EH (cell line): ENCODE results near the gene LCMT1.
"Not testable (repeated sequence)": the region's sequence is repeated elsewhere in the genome, so short reads cannot be mapped to it uniquely, and the experiment has no call there.

ENCODE experiments used
- DNase-seq: peaks from one replicate; pipeline ENCODE4 v3.0.0-alpha.2; 2015; ENCODE audit warnings: low read depth

Gene LCMT1

DNA sequence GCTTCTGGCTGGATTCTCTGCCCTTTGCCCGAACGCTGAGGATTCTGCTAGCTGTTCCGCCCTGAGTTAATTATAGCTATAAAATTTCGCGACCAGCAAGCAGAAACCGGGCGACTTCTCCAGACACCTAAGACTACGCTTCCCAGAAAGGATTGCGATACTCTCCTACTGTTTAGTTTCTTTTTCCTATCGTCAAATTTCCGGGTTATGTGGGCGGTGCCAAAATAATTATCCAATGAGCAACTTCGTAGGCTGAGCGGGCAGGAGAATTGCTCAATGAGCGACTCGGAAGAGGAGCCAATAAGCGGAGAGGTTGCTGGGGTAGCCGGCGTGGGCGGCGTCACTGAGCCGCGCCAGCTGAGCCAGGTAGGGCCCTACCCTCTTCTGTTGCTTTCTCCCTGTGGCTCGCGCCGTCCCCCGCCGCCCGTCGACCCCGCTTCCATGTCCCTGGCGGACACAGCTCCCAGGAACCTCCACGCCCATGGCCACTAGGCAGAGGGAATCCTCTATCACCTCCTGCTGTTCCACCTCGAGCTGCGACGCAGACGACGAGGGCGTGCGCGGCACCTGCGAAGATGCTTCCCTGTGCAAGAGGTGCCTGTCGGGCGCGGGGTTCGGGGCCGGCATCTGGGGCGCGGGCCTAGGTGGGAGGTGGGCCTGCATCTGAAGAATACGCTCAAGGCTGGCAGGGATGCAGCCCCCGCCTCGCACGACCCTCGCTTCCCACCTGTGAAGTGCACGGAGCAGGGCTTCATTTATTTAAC lies at the start of gene LCMT1:
TSS of gene LCMT1 (plus strand) at position 340 of the 764 bp plus-strand sequence. CDS start at position 482, 142 bp downstream.
- peak; percentile 99 for DNase-seq

DNA sequence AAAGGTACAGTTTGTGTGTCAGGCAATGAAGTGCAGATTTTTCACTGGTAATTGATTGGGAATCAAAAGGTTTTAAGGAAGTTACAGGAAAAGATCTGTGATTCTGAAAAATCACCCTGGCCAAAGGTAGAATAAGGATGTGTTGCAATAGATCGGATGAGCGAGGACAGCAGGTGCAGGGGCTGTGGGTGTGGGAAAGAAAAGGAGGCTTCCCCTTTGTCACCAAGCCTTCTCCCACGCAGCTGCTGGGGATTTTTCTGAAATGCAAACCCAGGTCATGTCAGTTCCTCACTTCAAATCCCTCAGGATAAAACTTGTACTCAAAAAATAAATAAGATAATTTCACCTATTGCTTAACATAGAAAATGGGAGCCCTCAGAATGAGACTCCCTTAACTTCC lies 48.4 kb upstream of the LCMT1 start:
- no peak for DNase-seq

DNA sequence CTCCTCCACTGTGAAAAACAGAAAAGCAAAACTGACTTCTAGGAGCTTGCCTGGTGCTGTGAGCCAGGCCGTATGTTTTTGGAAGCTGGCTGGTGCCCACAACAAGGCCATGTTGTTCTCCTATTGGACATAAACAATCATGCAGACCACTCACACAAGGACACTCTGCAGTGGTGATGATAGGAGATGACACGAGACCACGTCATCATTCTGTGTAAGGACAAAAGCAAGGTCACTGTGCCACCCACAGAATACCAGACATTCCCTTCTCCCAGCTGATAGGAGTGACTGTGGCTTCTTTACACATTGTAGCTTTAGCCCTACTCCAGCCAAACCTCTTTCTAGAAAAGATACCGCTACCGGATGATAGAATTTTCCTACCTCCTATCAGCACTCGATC lies 47.7 kb upstream of the LCMT1 start:
- peak; percentile 69 for DNase-seq

DNA sequence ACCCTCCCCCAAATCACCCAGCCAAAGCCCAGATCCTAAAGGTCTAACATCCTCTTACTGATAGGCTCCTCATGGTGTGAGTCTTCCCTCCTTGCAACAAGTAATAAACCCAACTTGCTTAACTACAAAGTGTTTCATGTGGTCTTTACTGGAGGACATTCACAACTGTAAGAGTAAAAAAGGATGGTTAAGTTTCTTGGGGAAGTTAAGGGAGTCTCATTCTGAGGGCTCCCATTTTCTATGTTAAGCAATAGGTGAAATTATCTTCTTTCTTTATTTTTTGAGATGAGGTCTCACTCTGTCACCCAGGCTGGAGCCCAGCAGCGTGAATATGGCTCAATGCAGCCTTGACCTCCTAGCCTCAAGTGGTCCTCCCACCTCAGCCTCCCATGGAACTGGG lies 47.3 kb upstream of the LCMT1 start:
- DNase-seq, result not testable (repeated sequence)

DNA sequence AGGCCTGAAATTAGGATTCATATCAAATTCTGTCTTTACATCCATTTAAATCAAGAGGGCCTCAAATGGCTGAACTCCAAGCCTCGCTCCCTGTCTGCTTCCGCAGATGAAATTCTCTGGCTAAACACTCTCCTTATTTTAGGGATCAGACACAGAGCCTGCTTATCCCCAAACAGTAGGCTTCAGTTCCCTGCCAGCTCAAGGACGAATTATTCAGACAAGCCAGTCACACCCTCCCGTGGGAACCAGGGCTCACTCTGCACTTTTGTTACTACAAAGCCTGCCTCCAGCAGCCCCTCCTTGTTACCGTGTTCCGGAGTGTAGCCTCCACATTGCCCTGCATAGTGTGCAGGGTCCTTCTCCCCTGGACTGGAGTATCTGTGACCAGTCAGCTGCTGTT lies 46.6 kb upstream of the LCMT1 start:
- DNase-seq, result no peak

DNA sequence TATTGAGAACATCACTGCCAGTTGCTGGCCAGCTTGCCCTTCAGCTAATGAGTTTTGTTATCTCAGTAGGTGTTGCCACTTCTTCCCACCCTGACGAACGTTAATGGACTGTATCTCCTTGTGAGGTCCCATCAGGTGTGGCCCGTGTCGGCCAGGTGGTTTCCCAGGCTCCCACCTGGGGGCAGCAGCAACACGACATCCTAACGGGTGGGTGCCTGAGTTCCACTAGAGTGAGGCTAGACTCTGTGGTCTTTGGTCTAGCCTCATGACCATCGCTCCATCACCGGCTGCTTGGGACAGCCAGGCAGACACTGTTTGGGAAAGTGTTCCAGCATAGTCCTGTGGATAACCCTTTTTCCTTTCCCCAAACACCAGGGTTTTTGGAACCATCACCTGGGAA lies 45.6 kb upstream of the LCMT1 start:
- DNase-seq, result no peak

DNA sequence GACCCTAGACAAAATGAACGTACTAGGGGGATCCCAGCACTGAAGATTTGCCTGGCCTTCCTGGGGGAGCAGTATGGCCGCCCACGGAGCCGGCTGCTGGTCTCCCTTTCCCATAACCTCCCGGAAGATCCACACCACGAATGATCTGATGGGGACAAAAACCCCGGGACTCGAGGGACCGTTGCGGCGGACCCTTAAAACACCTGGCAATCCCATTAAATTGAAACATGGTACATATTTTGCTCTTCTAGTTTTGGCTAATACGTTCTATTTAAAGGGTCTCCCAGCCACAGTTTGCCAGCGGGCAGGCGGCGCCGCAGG lies 45.2 kb upstream of the LCMT1 start:
- no peak for DNase-seq

DNA sequence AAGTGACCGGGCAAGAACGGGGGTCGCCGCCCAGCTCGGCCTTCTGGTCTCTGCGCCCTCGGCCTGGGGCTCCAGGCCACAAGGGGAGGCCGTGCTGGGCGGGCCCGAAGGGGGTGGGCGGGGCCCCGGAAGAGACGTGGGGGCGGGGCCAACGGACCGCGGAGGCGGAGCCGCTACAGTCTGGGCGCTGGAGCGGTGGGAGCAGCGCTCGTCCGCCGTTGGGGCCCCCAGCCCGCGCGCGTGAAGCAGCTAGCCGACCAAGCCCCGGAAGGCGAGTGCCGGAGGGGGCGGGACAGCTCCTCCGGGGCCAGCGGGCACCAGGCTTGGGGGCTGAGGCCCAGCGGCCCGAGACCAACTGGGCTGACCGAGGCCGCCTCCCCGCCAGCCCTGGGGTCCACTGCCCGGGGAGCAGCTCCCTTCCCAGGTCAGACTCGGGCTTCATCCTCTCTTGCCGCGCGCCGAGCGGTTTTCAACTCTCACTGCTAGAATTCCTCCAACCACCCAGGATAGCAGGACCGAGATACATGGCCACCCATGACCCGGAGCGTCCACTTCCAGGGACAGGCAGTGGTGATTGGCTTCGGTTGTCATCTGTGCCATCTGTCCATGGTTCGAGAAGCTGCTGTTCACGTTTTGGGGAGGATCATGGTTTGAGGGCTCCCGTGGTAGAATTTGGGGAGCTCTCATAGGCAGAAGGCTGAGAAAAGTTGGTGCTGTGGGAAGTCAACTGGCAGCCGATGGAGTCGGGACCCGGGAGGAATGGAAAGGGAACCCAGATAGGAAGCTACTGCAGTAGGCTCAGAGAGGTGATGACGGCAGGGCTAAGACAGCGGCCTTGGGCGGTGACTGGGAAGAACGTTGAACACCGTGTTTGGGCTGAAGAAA lies 44.6 kb upstream of the LCMT1 start:
- peak; percentile 77 for DNase-seq

DNA sequence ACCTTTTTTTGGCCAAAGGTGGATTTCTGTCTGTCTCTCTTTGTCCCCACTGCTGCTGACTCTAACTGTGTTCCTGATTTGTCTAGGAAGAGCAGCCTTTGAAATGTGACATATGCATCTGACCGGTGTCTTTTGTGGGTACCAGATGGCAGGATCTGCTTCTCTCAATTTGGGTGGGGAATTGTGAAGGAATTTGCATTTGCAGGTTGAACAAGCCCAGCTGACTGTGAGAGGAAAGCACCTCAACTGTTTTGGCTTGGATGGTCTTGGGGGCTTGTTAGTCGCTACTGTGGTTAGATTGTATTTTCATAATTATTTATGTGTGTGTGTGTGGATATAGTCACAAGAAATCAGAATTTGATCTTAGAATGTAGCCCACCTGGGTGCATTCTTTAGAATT lies 37.7 kb upstream of the LCMT1 start:
- no peak for DNase-seq

DNA sequence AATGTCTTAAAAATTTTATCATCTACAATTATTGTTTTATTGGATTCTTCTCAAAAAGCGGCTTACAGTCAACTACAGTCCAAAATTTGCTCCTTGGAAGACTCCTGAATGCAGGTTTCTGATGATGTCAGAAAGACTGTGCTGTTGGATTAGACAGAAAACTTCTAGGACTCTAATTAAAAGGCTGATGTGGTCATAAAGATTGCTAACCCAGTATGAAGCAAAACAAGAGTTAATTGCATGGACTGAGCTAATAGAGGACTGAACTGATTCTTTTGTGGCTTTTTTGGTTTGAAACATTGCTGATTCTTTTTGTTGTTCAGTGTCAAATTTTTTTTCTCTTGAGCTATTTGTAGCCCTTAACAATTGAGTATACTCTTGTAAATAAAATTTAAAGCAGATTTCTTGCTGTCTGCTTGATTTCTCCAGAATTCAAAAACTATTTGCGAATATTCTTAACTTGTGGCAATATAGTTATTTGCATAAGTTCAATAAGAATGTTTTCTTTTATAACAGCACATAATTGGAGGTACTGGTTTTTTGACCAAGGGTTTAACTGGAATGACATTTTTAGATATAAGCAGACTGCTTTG lies 33.1 kb upstream of the LCMT1 start:
- DNase-seq, result no peak

DNA sequence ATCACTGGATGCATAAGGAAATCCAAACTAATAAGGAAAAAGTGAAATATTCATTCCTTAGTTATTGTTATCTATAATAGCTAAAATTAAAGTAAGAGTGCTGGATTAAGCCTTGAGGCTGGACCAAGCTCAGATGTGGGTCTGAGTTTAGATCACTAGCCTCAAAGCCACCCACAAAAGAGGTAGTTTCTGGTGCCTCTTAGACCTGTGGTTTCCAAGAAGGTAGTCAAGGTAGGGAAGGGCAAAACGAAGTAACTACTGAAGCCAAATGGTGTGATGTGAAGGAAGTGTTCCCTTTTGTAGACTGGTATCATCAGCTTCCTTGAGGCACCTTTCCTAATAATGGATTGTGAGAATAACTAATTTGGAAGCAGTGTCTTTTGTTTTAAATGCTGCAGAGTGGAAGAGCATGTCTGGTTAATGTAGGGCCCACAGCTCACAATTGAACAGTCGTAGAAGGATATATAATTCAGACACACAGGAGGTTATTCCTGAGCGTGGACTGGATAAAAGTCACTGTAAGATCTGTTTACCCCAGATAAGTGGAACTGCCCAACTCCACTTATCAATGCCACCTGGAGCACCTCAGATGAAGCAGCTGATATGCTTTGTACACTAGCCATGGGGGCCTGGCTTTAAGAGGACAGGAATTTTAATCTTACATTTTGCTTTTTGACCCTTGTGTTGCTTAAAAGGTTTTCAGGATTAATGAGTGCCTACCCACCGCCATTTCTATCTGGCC lies 31.7 kb upstream of the LCMT1 start:
- DNase-seq, result no peak

DNA sequence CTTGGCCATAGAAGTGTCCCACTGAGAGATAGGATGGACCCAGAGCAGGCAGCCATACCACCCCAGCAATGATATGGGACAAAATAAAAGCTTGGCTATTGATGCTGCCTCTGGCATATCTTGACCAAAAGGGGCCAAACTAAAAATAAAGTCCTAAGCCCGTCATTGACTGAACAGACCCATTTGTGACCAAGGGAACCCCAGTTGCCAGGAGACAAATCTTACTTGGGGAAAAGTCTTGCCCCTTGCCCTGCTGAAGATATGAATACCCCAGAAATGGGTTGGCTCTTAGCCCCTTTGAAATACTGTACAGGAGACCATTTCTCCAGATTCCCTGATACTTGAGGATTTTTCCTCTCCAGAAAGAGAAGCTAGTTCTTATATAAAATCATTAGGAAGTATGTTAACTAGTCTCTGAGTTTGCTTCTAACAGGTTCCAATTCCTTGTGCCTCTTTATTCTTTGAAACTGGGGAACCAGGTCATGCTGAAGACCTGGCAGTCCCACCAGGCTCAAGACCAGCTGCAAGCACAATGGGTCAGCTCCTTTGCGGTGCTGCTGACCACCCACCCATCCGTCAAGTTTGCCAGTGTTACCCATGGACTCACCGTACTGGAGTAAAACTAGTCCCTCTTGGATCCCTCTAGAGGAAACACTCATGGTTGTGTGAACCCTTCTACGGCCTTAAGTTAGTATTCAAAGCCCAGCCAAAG lies 31.0 kb upstream of the LCMT1 start:
- DNase-seq, result no peak

DNA sequence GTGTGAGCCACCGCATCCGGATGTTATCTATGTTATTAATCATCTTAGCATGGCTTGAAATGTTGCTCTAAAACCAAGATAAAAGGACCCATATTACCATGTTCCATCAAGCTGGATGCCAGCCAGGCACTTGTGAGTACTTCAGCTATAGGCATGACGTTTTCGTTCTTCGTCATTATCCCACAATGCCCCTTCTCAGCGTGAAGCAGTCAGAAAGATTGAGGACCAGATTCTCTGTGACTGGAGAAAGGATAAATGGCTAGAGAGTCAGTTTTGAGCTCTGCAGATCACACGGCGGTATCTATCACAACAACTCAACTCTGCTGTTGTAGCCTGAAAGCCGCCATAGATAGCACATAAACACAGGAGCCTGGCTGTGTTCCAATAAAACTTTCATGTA lies 29.8 kb upstream of the LCMT1 start:
- no peak for DNase-seq

DNA sequence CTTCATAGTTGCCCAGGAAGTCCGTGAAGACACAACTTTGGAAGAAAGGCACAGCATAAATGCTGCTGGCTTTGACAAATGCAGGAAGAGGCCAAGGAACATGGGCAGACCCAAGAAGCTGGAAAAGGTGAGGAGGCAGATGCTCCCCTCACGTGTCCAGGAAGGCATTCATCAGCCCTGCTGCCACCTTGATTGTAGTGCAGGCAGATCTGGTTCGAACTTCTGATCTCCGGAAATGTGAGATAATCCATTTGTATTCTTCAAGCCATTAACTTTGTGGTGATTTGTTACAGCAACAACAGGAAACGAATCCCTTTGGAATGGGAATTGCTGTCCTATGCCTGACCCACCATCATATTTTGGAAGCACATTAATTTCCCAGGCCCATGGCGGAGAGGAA lies 28.5 kb upstream of the LCMT1 start:
- DNase-seq, result no peak

DNA sequence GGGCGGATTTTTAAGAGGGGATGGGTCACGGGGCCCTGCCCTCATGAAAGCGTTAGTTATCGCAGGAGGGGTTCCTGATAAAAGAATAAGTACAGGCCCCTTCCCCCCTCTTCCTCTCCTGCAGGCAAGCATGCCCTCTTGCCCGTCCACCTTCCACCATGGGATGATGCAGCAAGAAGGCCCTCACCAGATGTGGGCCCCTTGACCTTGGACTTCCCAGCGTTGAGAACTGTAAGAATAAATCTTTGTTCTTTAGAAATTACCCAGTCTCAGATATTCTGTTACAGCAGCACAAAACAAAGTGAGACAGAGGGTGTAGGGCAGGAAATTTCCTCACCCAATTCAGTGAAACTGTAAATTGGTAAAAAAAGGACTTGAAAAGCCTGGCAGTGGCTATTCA lies 27.8 kb upstream of the LCMT1 start:
- DNase-seq, result no peak

DNA sequence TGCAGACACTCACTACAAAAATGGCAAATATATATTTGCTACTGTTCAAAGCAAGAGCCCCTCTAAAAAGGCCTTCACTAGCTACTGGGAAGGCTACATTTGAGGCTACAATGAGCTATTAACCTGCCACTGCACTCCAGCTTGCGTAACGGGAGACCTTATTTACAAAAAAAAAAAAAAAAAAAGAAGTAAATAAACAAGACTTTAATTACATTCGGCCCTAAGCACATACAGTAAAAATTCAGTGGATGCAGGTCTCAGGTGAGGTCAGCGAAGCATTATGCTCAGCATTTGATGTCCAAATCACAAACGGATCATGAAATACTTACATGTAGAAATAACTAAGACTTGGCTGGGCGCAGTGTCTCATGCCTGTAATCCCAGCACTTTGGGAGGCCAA lies 26.7 kb upstream of the LCMT1 start:
- DNase-seq, result no peak

DNA sequence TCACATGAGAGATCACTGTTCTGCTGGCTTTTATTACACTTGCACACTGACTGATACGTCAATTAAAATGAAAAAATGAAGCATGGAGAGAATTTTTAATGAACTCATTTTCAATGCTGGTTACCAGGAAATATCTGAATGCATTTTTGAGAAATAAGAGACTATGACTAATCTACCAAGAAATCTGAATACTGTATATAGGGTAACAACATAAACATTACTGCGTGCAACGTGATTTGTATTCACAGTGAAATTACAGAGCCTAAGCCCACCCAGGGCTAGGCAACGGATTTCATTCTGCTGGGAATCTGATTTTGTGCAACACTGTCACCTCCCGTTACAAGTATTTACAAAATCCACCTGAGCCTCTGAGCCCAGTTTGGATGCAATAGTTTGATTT lies 23.8 kb upstream of the LCMT1 start:
- peak; percentile 18 for DNase-seq

DNA sequence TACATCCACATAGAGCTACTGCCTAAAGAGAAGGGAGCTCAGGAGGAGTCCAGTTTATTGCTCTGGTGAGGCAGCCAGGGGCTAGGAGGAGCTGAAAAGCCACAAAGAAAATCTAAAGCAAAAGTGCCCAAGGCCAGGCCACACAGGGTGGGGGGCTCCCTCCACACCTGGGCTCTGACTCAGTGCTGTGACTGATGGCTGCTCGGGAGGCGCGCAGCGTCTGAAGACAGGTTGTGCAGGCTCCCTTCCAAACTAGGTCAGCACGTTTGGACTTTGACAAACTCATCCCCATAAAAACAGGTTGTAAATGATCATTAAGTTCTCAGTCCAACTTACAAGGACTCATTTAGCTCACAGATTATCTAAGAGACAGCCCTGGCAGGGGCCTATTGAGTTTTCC lies 22.2 kb upstream of the LCMT1 start:
- DNase-seq, result no peak

DNA sequence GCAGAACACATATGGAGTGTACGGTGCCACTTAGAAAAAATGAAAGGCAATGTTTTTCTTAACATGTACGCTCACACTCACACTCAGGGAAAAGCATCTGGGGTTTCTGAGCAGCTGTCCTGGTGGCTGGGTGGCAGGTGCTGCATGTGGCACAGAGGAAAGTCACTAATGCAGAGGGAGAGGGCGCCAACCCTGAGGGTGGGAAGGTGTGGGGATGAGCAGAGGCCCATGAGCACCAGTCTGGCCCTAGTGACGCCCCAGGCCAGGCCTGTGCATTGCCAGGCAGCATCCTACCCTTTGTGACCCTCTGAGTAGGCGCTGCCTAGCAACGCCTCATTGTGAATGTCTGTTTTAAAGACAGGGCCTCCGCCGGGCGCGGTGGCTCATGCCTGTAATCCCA lies 19.1 kb upstream of the LCMT1 start:
- no peak for DNase-seq

DNA sequence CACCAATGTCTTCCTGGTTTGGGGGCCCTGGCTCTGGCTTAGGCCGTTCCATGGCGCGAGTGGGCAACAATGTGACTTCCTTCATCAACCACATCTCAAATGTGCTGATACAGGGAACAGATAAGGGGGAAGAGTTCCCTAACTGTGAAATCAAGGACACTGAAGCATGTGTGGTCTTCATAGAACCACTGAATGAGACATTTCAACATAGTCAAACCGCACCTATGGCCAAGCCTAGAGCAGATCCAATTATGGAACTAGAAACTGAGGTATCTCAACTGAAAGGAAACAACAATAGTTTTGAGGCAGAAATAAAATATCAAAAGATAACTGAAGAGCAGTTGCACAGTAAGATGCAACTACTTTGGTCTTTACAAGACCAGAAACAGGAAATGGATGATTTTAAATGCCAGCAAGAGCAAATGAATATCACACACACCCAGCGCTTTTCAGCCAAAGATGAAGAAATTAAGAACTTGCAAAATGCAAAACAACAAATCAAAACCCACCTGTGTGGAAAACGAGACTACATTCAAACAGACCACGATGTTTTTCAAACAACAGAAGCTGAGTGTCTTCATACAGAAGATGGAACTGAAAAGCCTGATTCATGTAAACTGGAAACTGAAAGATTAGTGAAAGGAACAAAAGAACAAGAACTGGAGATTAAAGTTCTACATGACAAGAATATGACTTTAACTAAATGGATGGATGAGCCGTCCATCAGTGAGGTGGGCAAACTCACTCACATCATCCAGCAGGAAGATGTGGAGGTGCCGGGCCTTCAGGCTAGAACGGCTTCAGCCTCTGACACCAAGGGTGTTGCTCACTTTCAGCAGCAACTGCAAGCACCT lies 18.1 kb upstream of the LCMT1 start:
- no peak for DNase-seq

DNA sequence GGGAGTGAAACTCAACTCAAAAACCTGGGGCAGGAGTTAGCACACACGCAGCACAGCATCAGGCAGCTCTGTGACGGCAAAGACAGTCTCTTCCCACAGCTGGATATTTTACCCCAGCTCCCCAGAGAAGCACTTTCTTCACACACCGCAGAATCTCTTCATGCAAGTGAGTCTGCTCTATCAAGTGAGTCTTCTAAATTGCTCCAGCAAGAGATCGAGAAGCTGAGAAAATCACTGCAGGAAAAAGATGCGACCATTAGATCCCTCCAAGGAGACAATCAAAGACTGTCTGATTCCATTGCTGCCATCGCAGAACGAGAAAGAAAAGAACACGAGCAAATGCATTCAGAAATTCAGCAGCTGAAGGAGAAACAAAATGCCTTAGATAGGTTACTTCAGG lies 16.9 kb upstream of the LCMT1 start:
- DNase-seq, result no peak
